IMR-90 (cell line): ENCODE data around the gene NHLH2.

ENCODE experiments used
- CEBPB ChIP-seq: IDR thresholded peaks from 2 replicates; pipeline ENCODE4 v1.6.1; 2012; ENCODE audit warnings: low read depth, low read length, improper control_type of control experiment
- CHD1 ChIP-seq: IDR thresholded peaks from 2 replicates; pipeline ENCODE4 v1.6.1; 2012; ENCODE audit warnings: low read depth, low read length, improper control_type of control experiment
- FOS ChIP-seq: fragments of 150-350 bp; IDR thresholded peaks from 2 replicates; pipeline ENCODE4 v1.6.1; 2016; ENCODE audit warnings: low read depth, low read length
- MAZ ChIP-seq: IDR thresholded peaks from 2 replicates; pipeline ENCODE4 v1.6.1; 2012; ENCODE audit warnings: low read depth, mild to moderate bottlenecking, low read length, improper control_type of control experiment, moderate library complexity, borderline replicate concordance
- MXI1 ChIP-seq: IDR thresholded peaks from 2 replicates; pipeline ENCODE4 v1.6.1; 2012; ENCODE audit warnings: low read depth, mild to moderate bottlenecking, low read length, moderate library complexity, borderline replicate concordance
- NFE2L2 ChIP-seq: fragments of 150-350 bp; IDR thresholded peaks from 2 replicates; pipeline ENCODE4 v1.6.1; 2016; ENCODE audit warnings: low read depth, mild to moderate bottlenecking, low read length
- POLR2A ChIP-seq: IDR thresholded peaks from 2 replicates; pipeline ENCODE4 v1.6.1; 2012; ENCODE audit warnings: mild to moderate bottlenecking, low read depth, low read length
- RAD21 ChIP-seq: IDR thresholded peaks from 2 replicates; pipeline ENCODE4 v1.6.1; 2012; ENCODE audit warnings: low read length, improper control_type of control experiment
- RCOR1 ChIP-seq: IDR thresholded peaks from 2 replicates; pipeline ENCODE4 v1.6.1; 2012; ENCODE audit warnings: mild to moderate bottlenecking, low read length, improper control_type of control experiment; ENCODE audit not compliant: insufficient replicate concordance
- RFX5 ChIP-seq: IDR thresholded peaks from 2 replicates; pipeline ENCODE4 v1.8.0; 2012; ENCODE audit warnings: low read depth, mild to moderate bottlenecking, low read length, moderate library complexity
- SMC3 ChIP-seq: fragments of 150-350 bp; IDR thresholded peaks from 2 replicates; pipeline ENCODE4 v1.6.1; 2016; ENCODE audit warnings: low read depth, mild to moderate bottlenecking, antibody characterized with exemption, low read length, moderate library complexity
- USF2 ChIP-seq: fragments of 150-350 bp; IDR thresholded peaks from 2 replicates; pipeline ENCODE4 v1.6.1; 2017; ENCODE audit warnings: mild to moderate bottlenecking, antibody characterized with exemption, low read length, low read depth
- TF ChIP-seq, protein P1 (sequence below): conservative IDR thresholded peaks from 2 replicates; pipeline ENCODE4 v1.5.1; 2012; ENCODE audit warnings: mild to moderate bottlenecking, low read depth, low read length, improper control_type of control experiment
- TF ChIP-seq, protein P2 (sequence below): fragments of 150-350 bp; IDR thresholded peaks from 2 replicates; pipeline ENCODE4 v1.6.1; 2016; ENCODE audit warnings: low read depth, mild to moderate bottlenecking, low read length, moderate library complexity, borderline replicate concordance

DNA sequence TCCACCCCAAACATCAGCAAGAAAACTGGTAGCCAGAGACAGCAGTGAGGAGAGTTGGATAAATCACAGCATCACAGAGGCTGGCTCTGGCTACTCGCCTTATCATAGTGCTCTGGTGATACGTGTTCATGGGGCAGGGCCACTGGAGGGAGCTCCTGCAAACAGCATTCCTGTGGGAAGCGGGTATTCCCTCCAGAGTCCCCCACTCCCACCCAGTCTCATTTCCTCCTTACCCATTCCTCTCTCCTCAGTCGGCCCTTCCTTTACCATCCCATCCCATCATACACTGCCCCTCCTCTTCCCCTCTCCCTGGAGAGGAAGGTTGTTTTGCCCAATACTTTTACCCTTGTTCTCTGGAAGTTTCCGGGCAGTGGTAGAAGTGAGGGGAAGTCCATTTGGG lies 7.1 kb downstream of the NHLH2 start:
- TF ChIP-seq NFE2L2 = no peak
- TF ChIP-seq, protein P1, sequence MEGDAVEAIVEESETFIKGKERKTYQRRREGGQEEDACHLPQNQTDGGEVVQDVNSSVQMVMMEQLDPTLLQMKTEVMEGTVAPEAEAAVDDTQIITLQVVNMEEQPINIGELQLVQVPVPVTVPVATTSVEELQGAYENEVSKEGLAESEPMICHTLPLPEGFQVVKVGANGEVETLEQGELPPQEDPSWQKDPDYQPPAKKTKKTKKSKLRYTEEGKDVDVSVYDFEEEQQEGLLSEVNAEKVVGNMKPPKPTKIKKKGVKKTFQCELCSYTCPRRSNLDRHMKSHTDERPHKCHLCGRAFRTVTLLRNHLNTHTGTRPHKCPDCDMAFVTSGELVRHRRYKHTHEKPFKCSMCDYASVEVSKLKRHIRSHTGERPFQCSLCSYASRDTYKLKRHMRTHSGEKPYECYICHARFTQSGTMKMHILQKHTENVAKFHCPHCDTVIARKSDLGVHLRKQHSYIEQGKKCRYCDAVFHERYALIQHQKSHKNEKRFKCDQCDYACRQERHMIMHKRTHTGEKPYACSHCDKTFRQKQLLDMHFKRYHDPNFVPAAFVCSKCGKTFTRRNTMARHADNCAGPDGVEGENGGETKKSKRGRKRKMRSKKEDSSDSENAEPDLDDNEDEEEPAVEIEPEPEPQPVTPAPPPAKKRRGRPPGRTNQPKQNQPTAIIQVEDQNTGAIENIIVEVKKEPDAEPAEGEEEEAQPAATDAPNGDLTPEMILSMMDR = no peak
- no peak for TF ChIP-seq RCOR1
- no peak for TF ChIP-seq SMC3
- TF ChIP-seq CHD1 = no peak
- TF ChIP-seq RAD21 = no peak
- TF ChIP-seq POLR2A = no peak
- TF ChIP-seq USF2 = no peak
- no peak for TF ChIP-seq FOS
- TF ChIP-seq RFX5 = no peak
- TF ChIP-seq MAZ = no peak
- TF ChIP-seq CEBPB = no peak
- no peak for TF ChIP-seq MXI1
- TF ChIP-seq, protein P2, sequence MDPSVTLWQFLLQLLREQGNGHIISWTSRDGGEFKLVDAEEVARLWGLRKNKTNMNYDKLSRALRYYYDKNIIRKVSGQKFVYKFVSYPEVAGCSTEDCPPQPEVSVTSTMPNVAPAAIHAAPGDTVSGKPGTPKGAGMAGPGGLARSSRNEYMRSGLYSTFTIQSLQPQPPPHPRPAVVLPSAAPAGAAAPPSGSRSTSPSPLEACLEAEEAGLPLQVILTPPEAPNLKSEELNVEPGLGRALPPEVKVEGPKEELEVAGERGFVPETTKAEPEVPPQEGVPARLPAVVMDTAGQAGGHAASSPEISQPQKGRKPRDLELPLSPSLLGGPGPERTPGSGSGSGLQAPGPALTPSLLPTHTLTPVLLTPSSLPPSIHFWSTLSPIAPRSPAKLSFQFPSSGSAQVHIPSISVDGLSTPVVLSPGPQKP = no peak
